HG03460 (cell line): ENCODE results near the gene METRNL.

Source experiments
- ATAC-seq: cut with Tn5 transposase; IDR thresholded peaks from one replicate; pipeline ENCODE4 v1.9.1; 2021; ENCODE audit not compliant: unreplicated experiment

The METRNL gene

GRCh38 chr17:83089328-83090132 is 10.1 kb downstream of the METRNL start:
- ATAC-seq, result no peak

DNA sequence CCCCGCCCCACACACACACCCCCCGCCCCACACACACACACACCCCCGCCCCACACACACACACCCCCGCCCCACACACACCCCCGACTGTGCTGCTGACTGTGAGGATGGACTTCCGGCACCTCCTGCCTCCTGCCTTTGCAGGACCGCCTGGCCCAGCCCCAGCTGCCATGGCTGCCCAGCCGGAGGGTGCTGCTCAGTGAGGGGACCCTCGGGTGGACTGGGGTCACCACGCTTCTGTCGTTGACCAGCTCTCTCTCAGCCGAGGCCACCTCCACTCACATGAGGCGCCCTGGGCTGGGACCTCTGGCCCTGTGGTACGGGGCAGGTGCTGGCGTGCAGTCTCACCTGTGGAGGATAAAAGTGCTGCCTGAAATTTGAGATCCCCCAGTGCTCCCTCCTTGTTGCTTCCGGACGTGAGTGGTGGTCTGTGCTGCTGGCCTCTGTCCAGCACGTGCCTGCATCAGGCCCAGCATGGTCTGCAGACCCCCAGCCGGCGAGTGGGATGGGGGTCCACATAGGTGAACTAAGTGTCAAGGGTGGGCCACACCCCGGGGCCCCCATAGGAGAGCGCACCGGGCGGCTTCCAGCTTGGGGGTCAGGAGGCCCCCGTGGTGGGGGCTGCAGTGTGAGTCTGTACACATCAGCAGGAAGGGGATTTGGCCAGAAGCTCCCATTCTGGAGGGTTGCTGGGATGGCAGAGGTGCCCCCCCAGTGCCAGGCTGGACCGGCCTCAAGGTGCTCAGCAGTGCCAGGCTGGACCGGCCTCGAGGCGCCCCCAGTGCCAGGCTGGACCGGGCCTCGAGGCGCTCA is 11.2 kb downstream of the METRNL start:
- ATAC-seq, result no peak

- no peak for ATAC-seq
Measured at GRCh38 chr17:83091257-83092141, 12.1 kb downstream of the METRNL start.

DNA sequence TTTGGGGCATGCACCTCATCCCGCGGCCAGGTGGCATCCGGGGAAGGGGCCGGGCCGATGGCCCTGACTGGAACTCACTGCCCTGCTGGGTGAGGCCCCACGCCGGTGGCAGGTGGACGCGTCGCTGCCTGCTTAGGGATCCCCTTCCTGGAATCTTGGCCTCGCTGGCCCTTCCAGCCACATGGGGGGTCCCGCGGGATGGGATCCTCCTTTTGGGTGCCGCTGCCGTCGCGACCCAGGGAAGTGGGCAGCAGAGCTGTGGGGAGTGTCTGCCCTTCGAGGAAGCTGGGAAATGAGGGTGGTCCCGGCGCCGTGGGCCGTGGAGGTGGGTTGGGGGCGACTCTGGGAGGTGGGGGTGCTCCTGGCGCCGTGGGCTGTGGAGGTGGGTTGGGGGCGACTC is 12.8 kb downstream of the METRNL start:
- ATAC-seq, result no peak

- no peak for ATAC-seq
Measured at GRCh38 chr17:83092931-83093330, 13.5 kb downstream of the METRNL start.

GRCh38 chr17:83093506-83093905 is 14.1 kb downstream of the METRNL start:
- no peak for ATAC-seq

DNA sequence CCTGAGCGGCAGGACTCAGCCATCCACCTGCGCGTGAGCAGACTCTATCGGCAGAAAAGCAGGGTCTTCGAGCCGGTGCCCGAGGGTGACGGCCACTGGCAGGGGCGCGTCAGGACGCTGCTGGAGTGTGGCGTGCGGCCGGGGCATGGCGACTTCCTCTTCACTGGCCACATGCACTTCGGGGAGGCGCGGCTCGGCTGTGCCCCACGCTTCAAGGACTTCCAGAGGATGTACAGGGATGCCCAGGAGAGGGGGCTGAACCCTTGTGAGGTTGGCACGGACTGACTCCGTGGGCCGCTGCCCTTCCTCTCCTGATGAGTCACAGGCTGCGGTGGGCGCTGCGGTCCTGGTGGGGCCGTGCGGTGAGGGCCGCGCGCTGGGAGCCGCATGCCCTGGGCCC is 14.9 kb downstream of the METRNL start:
- ATAC-seq, result no peak

DNA sequence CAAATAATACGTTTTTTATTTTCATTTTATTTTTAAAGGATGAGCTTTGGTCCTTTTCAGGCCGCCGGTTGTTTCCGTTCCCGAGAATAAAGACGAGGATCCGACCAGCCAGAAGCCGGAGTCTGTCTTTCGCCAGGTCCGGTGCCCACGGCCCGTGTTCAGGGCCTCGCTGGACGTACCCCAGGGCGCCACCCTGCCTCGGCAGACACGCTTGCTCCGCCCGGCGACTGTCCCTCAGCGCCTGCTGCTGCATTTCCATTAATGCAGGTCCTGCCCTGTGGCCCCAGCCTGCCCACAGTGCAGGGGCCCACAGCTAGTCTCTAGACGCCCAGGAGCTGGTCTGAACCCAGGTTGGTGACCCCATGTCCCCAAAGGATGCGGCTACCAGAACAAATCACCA is 15.6 kb downstream of the METRNL start:
- ATAC-seq, result no peak

DNA sequence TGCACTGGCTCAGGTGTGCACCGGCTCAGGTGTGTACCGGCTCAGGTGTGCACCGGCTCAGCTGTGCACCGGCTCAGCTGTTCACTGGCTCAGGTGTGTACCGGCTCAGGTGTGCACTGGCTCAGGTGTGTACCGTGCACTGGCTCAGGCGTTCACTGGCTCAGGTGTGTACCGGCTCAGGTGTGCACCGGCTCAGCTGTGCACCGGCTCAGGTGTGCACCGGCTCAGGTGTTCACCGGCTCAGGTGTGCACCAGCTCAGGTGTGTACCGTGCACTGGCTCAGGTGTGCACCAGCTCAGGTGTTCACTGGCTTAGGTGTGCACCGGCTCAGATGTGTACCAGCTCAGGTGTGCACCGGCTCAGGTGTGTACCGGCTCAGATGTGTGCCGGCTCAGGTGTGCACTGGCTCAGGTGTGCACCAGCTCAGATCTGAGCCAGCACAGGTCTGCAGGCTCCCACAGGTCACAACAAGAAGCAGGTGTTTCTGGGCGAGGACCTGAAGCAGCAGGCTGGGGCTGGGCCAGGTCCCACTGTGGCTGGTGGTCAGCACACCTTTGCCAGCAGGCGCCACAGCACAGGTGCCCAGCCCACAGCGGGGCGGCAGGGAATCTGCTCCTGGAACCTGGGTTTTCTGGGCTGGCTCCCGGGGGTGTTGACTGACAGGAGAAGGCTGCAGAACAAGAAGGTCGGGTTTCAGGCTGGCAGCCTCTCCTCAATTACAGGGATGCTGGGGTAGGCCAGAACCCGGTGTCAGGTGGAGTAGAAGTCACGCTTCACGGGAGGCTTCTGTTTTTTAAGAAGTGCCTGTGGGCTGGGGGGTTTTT is 17.2 kb downstream of the METRNL start:
- no peak for ATAC-seq

DNA sequence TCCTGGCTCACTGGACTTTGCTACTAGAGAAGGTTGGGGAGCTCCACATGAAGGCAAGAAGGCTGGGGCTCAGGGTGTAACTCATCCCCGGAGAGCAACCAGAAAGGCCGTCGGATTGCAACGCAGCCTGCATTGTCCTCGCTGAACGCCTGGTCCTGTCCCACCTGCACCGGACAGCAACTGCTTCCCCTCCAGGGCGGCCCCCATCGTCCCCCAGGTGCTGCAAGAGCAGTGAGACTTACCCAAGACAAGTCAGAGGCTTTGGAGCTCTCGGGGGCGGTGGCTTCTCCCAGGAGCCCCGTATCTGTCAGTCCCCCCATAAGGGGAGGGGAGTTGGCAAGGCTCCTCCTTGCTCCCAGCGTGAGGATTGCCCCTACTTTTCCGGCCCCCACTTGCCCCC is 18.4 kb downstream of the METRNL start:
- no peak for ATAC-seq

GRCh38 chr17:83098241-83099085 is 19.1 kb downstream of the METRNL start:
- no peak for ATAC-seq

DNA sequence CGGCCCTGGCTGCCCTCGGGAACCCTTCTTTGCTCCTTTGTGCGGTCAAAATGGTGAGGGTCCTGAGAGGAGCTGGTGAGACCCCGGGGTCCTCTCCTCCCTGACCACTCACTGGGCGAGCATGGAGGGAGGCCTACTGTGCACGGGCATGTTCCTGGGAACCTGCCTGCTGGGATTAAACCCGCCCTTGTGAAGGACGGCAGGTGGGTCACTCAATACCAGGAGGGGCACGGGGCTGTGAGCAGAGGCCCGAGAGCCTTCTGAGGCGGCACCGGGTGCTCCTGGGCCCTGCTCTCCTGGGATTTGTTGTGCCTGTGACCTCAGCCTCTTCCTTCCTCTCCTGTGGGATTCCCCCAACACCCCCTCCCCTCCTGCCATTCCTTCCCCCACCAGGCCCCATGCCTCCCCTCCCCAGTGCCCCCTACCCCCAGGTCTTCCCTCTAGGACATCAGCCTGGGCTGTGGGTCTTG is 19.7 kb downstream of the METRNL start:
- ATAC-seq, result no peak

DNA sequence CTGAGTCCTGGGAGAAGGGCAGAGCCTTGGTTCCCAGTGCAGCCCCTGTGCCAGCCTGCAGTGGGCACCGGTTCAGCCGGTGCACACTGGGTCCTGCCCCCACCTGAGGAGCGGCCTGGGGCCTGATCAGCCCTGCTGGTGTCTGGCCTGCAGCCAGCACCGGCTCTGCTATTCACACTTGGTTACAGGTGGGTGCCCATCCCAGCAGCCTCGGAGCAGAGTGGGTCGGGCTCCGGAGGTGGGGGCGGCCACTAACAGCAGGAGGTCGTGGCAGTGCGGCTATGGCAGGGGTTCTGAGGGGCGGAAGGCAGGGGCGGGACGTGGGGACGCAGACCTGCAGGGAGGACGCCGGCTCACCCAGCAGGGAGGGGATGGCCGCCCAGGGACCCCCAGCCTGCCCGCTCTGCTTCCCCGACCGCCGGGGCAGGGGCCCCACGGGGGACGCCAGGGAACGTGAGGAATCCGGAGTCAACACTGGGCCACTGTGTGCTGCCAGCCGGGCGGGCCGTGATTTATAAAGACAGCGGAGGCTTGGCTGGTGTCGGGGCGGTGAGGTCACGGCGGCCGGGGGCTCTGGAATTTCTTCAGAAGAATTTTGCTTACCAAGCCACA is 20.3 kb downstream of the METRNL start:
- no peak for ATAC-seq

DNA sequence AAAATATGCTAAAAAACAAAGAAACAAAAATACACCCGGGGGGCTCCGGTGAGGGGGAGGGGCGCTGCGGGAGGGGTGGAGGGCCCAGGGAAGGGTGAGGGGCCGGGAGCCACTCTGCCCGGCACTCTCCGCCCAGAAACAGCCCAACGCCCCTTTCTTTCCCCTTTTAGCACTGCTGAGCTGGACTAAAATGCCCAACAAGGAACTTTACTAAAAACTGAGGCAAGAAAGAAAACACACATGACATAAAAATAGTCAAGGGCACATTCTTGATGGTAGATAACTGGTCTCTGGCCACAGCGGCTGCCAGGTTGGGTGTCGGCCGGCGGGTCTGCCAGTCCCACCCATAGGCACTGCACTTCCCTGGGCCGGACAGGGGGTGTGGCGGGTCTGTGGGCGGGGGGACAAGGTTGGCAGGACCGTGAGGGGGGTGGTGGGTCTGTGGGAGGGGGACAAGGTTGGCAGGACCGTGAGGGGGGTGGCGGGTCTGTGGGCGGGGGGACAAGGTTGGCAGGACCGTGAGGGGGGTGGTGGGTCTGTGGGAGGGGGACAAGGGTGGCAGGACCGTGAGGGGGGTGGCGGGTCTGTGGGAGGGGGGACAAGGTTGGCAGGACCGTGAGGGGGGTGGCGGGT is 20.9 kb downstream of the METRNL start:
- no peak for ATAC-seq

- ATAC-seq, result no peak
Measured at GRCh38 chr17:83100853-83101391, 21.5 kb downstream of the METRNL start.

DNA sequence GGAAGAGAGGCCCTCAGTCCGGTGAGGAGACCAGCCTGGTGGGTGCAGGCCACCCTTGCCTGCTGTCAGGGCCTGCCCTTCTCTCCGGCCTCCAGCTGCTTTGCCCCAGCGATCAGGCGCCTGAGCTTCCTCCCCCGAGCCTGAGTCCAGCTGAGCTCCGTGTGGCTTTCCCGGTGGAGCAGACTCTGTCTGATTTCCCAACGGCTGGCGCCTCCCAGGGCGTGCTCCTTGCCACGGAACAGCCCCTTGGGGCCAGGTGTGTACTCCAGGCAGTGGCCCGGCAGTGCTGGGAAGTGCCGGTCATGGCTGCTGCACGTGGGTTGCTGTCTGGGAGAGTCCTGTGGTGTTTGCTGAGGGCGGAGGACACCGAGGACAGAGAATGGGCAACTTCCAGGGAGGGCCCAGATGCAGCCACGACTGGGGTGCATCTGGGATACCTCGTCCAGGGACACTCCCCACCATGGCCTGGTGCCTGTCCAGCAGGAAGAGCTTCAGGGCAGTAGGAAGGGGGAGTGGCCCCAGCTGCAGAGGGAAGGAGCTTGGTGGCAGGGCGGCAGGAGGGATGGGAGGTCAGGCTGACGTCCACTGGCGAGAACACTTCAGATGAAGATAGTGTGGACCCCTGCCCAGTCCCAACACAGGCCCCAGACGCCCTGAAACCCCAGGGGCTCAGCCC is 22.5 kb downstream of the METRNL start:
- no peak for ATAC-seq

DNA sequence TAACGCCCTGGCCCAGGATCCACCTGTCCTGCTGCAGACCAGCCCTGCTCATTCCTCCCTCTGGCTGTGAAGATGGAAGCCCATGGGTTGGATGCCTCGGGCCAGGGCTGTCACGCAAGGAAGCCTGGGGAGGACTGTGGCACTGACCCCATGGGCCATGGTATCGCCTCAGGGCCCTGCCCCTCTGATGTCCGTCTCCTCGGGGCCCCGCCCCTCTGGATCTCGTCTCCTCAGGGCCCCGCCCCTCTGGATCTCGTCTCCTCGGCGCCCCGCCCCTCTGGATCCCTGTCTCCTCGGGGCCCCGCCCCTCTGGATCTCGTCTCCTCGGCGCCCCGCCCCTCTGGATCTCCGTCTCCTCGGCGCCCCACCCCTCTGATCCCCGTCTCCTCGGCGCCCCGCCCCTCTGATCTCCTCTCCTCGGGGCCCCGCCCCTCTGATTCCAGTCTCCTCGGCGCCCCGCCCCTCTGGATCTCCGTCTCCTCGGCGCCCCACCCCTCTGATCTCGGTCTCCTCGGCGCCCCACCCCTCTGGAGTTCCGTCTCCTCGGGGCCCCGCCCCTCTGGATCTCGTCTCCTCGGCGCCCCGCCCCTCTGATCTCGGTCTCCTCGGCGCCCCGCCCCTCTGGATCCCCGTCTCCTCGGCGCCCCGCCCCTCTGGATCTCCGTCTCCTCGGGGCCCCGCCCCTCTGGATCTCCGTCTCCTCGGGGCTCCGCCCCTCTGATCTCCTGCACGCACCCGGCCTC is 24.0 kb downstream of the METRNL start:
- ATAC-seq, result no peak
